GM21619 (cell line): ENCODE measurements around the gene WWOX.

Experiments used
- ATAC-seq: cut with Tn5 transposase; IDR thresholded peaks from one replicate; pipeline ENCODE4 v1.9.1; 2021; ENCODE audit not compliant: unreplicated experiment

WWOX gene

DNA sequence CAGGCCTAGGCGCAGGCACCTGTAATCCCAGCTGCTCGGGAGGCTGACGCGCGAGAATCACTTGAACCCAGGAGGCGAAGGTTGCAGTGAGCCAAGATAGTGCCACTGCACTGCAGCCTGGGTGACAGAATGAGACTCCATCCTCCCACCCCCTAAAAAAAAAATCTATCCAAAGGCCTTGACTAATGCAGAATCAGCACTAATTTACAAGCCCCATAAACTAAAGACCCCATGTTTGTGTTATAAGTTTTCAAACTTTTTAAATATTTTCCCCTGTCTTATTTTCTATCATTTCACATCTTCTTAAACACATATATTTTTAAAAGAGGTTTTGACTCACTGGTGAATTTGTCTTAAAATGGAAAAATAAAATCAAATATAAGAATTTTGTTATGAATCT, 713.1 kb downstream of the WWOX start:
- no peak for ATAC-seq

DNA sequence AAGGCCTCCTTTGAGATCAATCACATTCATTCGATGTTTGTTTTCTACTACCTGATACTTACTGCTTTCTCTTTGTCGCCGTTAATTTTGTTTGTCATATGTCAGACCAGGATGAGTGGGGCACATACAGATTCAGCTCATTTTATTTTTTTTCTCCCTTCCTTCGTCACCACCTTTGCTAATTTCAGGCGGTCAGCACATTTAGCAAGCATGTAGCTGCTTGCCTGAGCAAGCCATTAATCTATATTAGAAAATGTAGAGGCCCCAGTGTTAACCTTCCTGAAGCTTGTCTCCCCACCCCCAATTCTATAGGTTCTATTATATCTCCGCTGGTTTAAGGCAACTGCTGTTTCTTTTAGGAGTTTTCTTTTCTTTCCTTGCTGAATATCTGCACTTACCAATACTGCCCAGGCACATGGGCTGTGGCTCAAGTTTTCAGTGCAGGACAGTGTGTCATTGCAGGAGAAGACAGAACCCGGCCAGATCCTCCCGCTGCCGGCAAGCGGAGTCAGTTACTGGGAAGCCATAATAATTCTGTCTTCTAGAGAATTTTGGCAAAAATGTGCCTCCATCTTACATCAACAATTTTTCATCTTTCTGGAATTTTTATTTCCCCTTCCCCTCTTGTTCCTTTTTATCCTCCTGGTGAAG, 714.3 kb downstream of the WWOX start:
- no peak for ATAC-seq

DNA sequence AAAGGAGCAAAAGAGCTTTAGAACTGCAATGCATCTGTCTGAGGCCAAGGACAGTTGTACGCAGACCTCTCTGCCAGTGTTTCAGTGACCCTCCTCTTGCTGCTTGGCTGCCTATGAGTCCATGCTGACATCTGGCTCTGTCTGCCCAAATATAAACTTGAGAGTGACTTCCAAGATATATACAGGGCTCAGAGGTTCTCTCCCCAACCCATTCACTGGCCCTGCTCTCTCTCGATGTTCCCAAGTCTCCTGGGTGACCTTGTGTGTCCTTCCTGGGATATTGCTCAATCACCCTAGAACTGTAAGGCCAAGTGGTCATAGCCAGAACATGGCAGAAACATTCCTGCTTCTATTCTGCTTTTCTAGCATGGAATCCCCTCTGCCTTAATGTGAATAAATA, 716.3 kb downstream of the WWOX start:
- ATAC-seq, result no peak

DNA sequence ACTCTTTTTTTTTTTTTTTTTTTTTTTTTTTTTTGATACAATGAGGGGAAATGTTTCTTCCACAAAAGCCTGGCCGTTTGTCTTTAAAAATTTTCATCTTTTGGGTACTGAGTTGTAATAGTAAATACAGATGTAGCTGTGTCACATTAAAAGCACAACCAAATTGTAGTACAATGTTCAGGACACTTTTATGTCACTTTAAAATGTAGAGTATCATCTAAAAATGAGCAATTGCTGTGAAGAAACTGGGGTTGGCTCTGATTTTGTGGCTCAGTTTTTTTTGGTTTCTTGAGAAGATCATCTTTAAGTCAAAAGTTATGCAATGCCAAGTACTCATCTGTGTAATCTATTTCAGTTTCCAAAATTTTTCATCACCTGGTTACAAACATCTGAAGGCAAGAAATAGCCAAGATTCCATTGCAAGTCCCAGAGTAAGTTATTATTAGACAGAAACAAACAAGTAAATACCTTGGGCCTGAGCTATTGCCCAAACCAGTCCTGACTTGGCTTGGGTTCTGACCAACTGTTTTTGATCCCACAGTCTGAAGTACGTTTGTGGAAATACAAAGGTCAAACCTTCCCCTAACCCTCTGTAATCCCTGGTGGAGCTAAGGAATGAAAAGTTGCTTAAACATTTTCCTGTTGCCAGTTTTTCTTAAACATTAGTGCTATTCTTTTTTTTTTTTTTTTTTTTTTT, 717.2 kb downstream of the WWOX start:
- no peak for ATAC-seq

DNA sequence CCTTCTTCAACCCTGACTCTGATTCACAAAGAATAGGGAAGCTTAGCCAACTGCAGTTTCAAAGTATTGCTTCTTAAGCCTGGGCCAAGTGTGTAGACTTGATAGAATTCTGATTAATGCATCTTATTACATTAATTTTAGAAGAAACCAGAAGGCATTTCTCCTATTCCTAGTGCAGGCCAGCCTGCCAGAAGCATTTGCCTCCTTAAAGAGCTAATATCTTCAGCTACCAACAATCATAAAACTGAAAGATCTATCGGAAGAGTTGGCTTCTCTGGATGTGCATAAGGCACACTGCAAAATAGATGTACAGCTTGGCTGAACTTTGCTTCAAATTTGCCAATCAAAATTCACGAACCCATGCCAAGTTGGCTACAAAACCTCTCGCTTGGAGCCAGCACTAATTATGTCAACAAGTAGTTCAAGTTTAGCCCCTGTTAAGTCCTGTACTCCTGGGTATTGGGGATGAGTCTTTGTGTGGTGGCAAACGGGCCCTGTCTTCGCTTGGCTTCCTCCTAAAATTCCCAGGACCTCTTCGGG, 717.8 kb downstream of the WWOX start:
- ATAC-seq, result no peak

DNA sequence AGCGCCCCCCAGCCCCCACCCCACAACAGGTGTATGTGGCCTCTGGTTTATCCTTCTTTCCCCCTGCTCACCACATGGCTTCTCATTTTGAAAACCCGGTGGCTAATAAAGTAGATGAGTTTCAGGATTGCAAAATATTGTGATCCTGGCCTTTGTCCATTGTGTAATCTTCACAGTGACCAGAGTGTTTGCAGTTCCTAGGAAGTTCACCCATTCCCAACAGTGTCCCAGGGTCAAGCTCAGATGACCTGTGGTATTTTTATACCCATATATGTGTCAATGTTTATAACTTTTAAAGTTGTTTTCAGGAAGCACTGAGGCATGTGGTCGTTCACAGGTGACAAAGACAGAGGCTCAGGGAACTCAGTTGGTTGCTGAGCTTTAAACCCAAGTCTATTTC, 721.9 kb downstream of the WWOX start:
- ATAC-seq, result no peak

DNA sequence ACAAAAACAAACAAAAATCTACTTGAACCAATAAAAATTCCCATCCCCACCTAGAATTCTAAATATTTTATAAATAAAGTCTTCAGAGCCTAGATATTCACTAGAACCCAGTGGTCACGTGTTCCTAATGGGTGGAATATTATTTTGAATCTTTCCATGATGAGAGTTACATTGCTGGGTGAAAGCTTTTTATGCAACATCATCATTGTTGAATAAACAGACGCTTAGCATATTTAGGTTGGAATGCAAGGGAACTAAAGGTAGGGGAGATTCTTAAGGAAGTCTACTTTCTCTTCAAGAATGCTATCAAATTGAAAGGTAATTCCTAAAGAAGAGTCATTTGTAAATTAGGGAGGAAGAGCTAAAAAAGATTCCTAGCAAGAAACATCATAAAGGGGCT, 723.1 kb downstream of the WWOX start:
- ATAC-seq, result no peak

DNA sequence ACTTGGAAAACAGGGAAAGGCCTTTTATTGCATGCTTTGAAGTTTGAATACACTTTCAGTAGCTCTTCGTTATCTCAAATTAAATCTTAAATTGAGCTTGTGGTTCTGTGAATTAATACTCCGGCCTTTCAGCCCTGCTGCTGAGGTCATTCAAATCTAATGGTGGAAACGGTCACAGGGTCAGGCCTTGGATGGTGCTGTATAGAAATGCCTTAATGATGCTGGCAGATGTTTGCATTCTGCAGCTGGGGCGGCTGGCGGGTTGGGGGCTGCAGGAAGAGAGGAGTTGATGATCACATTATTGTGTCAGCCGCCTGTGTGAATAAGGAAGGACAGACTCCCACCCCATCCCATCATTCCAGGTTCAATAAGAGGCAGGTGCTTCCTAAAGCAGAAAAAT, 723.6 kb downstream of the WWOX start:
- no peak for ATAC-seq

DNA sequence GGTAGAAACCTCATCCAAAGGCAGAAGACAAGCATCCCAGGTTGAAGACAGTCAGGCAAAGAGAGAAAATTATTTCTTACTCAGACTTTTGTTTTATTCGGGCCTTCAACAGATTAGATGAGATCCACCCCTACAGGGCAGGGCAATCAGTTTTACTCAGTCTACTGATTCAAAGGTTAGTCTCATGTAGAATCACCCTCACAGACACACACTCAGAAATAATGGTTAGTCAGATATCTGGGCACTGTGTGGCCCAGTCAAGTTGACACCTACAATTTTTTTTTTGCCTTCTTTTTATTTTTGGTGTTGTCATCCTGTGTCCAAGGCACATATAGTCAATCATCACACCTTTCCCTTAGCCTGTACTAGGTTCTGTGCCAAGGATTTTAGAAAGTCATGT, 729.8 kb downstream of the WWOX start:
- ATAC-seq, result no peak

DNA sequence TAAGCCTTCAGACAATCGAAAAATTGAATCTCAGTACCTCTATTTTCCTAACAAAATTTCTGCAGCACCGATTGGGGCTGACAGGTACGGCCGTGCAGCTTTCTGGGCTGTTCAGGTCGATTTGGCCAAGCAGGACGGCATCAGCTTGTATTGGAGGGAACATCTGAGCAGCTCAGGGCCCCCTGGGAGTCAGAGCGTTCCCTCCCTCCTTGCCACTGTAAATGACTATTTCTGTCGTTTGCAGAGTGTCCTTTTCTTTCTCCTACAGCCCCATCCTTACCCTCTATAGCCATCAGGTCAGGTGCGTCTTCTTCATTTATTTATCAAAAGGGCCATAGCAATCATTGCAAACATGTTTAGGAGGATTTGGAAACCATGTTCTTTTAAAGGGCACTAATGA, 731.1 kb downstream of the WWOX start:
- no peak for ATAC-seq

DNA sequence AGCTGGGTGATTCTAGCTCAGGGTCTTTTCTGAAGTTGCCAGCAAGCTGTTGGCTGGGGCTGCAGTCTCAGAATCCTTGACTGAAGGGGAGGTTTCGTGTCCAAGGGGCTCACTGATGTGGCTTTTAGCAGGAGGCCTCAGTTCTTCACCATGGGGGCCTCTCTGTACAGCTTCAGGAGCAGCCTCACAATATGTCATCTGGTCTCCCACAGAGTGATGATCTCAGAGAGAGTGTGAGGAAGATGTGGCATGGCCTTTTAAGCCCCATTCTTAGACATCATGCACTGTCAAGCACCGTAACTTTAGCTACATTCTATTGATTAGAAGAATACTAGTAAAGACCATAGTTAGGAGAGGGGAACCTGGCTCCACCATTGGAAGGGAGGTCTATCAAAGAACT, 732.6 kb downstream of the WWOX start:
- no peak for ATAC-seq

DNA sequence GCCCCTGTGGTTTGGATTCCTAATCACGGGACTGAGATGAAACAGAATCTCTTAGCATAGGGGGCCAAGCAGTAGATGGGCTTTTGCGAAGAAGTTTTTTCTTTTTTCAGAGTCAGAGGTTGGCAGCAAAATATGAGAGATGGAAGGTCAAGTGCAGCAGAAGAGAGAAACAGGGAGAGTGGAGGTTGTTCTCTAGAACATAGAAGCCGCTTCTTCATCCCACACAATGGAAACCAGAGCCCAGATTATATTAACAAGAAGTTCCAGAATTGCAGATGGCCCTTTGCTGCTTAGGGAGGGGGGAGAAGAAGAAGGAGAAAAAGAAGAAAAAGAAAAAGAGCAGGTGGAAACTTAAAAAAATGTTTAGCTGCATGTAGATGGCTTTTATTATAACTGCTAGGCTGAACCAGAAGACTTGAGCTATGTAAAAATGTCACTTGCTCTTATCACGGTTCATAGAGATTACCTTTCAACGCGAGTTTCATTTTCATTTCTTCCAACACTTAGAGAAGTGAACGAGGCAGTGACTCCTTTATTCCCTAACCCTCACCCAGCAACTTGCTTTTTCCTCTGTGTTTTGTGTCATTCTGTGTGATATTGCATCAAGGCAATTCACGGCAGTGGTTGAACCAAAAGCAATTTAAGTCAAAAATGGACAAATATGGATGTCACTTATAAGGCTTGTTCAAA, 737.5 kb downstream of the WWOX start:
- no peak for ATAC-seq

DNA sequence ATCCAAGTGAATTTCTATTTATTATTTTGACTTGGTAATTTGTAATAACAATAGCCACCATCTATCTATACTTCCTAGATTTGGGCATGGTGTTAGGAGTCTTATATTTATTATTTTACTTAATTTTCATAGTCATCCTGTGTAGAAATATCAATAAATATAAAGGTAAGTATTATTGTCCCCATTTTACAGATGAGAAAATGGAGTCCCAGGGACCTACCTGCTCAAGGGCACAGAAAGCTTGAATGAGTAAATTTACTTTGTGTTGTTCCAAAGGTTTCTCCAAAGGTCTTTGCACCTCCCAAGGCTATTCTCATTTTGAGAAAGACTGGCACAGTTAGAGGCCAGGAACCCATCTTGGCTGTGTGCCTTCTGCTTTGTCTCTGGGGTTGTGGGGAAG, 738.3 kb downstream of the WWOX start:
- ATAC-seq, result no peak

DNA sequence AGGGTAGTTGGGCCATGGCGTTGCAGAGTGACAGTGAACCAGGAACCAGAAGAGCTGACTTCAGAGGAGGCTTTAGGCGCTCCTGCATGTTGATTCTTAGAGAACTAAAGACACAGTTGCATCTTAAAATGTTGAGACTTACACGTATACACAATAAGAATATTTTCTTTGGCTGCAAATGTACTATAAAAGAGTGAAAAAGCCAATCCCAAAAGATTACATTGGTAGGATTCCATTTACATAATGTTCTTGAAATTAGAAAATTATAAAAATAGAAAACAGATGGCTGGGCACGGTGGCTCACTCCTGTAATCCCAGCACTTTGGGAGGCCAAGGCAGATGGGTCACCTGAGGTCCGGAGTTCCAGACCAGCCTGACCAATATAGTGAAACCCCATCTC, 738.8 kb downstream of the WWOX start:
- ATAC-seq, result no peak

DNA sequence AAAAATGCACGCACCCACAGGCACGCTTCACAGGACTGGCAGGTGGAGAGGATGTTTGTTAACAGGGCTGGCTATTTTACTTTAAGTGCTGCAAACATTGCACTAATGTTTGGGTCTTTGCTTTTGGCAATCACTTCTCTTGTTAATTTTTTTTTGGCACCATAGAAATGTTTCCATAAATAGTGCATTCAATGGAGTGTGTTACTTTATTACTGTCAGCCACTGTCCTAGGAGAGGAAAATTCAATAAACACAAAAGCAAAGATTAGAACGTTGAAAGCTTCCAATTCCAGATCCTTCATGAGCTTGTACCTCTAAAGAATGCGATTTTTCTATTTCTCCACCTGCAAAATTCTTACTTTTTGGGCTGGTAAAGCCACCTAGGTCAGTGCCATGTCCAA, 743.5 kb downstream of the WWOX start:
- no peak for ATAC-seq

DNA sequence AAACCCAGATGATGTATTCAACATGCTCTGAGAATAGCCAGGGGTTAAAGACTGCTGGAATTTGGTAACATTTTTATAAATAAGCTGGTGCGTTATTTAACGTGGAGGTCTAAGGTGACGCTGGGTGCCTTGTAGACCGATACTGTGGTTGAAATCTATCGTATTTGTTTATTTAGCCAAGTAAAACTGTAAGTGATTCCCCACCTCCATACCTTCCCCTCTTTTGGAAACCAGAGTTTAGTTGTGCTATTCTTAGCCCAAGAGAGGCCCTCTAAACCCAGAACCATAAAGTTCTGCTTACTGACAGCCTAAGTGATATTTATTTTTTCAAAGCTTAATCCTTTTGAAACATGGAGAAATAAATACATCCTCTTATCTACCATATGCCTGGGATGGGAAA, 744.5 kb downstream of the WWOX start:
- ATAC-seq, result no peak

DNA sequence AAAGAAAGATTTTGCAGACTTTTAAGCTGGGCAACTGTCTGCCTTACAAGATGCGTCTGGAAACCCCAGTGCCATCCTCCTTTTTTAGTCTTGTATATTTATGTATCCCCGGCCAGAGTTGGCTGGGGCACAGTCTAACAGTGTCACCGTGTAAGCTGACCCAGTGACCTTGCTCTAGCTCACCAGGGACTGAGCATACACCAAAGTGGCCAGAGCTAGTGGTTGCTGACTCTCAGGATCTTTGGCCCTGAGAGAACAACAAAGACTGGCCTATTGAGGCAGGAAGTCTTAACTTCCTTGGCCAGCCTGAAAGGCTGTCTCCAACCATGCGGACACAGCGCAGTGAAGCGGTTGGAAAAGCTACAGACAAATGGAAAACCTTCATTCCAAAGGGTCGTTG, 745.2 kb downstream of the WWOX start:
- no peak for ATAC-seq

DNA sequence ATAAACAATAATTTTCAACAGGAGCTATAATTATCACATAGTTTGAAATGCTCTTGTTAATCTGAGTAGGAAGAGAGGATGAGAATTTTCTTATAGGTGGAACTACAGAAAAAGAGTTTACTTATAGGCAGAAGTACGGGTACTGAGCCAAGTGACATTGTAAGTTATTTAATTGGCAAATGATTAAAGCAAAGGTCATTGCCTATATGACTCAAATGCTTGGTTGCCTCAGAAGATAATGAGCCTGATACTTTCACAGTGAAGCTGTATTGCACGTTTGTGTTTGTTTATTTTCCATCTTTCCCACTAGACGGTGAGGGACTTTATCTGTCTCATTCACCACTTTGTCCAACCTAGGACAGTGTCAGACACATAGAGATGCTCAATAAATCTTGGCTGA, 751.8 kb downstream of the WWOX start:
- no peak for ATAC-seq

DNA sequence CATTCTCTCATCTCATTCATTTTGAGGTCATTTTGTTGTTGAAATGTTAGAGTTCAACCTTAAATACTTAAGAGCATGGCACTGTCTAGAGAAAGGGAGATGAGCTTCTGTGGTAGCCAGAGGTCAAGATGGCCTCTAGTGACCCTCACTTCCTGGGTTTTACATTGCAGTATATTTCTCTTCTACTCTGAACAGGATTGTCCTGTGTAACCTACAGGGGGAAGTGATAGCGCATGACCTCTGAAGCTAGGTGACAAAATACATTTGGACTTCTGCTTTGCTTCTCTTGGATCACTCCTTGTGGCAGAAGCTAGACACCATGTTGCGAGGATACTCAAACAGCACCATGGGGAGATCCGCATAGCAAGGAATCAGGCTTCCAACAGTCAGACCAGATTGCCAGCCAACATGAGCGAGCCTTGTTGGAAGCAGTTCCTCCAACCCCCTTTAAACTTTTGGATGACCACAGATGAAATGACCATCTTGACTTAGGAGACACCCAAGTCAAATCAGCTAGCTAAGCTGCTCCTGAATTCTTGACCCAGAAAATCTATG, 752.7 kb downstream of the WWOX start:
- ATAC-seq, result no peak

DNA sequence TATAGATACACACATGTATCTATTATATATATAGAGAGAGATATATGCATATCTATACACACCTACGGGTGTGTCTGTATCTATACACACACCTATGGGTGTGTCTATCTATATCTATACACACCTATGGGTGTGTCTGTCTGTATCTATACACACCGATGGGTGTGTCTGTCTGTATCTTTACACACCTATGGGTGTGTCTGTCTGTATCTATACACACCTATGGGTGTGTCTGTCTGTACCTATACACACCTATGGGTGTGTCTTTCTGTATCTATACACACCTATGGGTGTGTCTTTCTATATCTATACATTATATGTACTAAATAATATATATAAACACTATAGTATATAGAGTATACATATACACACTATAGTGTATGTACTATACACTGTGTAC, 762.6 kb downstream of the WWOX start:
- ATAC-seq, result no peak

DNA sequence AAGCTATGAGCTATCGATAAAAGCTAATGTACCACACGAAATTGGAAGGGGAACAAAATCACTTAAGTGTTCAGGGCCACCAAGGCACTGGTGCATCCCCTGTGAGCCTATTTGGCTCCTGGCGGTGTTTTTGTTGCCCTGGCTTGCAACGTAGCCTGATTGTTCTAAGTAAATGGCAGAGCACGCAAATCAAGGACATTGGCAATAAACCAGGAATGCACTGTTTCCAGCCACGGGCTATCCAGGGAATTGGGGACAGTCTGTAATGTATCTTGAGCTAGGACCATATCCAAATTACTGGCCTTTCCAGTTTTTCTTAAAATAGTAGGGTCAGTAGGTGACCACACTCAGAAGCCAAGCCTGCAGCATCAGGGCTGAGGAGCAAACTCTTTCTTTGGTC, 767.1 kb downstream of the WWOX start:
- ATAC-seq, result no peak

DNA sequence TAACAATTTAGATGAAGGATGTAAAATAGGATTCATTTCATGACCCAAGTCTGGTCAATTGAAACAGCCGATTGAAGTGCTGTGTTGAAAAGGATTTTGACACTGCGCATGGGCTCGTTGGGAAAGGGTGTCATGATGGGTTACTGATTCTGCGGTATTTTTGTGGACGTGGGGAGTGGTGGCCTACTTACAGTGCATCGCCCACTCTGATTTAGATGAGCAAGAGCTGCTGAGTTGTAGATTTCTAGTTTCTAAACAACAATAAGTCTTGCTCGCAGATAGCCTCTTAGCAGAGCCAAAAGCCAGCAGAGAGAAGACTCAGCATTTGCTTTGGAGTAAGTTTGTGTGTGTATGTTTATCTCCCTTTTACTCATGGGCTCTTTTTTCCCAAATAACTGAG, 770.0 kb downstream of the WWOX start:
- no peak for ATAC-seq
